H9 (cell line): ENCODE measurements around the gene SH3PXD2B. TPM values are rescaled to one million over a fixed set of nuclear protein-coding genes. Genes with fewer than 3 reads are reported as not detected.
A peak's percentile ranks its signal among the peaks of the same experiment; 100 is the strongest.

ENCODE experiments used
- DNase-seq: peaks from one replicate; pipeline ENCODE4 v3.0.0-alpha.2; 2017
- H2AFZ ChIP-seq: one replicate; pipeline ENCODE4 v1.6.1; 2013; ENCODE audit warnings: mild to moderate bottlenecking, low read length, control low read depth, moderate library complexity
- H2AK5ac ChIP-seq: 2 replicates; pipeline ENCODE4 v1.6.1; 2013; ENCODE audit warnings: low read length, control low read depth, mixed read lengths; ENCODE audit not compliant: insufficient read length
- H2BK120ac ChIP-seq: one replicate; pipeline ENCODE4 v1.6.1; 2013; ENCODE audit warnings: low read depth, mild to moderate bottlenecking, low read length, control low read depth, inconsistent platforms; ENCODE audit not compliant: poor library complexity, severe bottlenecking
- H2BK12ac ChIP-seq: 2 replicates; pipeline ENCODE4 v1.6.1; 2013; ENCODE audit warnings: low read length, control low read depth, mixed read lengths, low read depth; ENCODE audit not compliant: insufficient read length
- H2BK15ac ChIP-seq: 2 replicates; pipeline ENCODE4 v1.6.1; 2013; ENCODE audit warnings: low read depth, low read length, control low read depth
- H2BK20ac ChIP-seq: one replicate; pipeline ENCODE4 v1.6.1; 2013; ENCODE audit warnings: low read depth, mild to moderate bottlenecking, low read length, control low read depth, inconsistent platforms; ENCODE audit not compliant: poor library complexity, severe bottlenecking
- H2BK5ac ChIP-seq: 2 replicates; pipeline ENCODE4 v1.6.1; 2013; ENCODE audit warnings: low read length, control low read depth, mixed read lengths; ENCODE audit not compliant: insufficient read length
- H3K14ac ChIP-seq: 2 replicates; pipeline ENCODE4 v1.6.1; 2013; ENCODE audit warnings: low read length, control low read depth; ENCODE audit not compliant: insufficient read depth
- H3K18ac ChIP-seq: 2 replicates; pipeline ENCODE4 v1.6.1; 2013; ENCODE audit warnings: low read depth, mild to moderate bottlenecking, mixed read lengths, low read length, control low read depth; ENCODE audit not compliant: insufficient read length
- H3K23ac ChIP-seq: 2 replicates; pipeline ENCODE4 v1.6.1; 2013; ENCODE audit warnings: low read length, control low read depth, mixed read lengths, low read depth; ENCODE audit not compliant: insufficient read length
- H3K23me2 ChIP-seq: 2 replicates; pipeline ENCODE4 v1.6.1; 2013; ENCODE audit warnings: low read depth, mild to moderate bottlenecking, mixed read lengths, low read length, control low read depth; ENCODE audit not compliant: insufficient read length, poor library complexity, severe bottlenecking
- H3K27ac ChIP-seq: 2 replicates; pipeline ENCODE4 v1.5.1; 2013; ENCODE audit warnings: low read length, control low read depth, mixed read lengths, low read depth; ENCODE audit not compliant: insufficient read length
- H3K27me3 ChIP-seq: 2 replicates; pipeline ENCODE4 v1.6.1; 2013; ENCODE audit warnings: low read length, control low read depth, inconsistent platforms; ENCODE audit not compliant: insufficient read depth
- H3K4ac ChIP-seq: 2 replicates; pipeline ENCODE4 v1.6.1; 2013; ENCODE audit warnings: low read depth, mild to moderate bottlenecking, control low read depth, inconsistent platforms, low read length, moderate library complexity
- H3K4me1 ChIP-seq: 2 replicates; pipeline ENCODE4 v1.6.1; 2013; ENCODE audit warnings: low read length, control low read depth, inconsistent platforms; ENCODE audit not compliant: insufficient read depth
- H3K4me2 ChIP-seq: 2 replicates; pipeline ENCODE4 v1.6.1; 2013; ENCODE audit warnings: low read length, control low read depth, mixed read lengths; ENCODE audit not compliant: insufficient read length, insufficient read depth
- H3K56ac ChIP-seq: 2 replicates; pipeline ENCODE4 v1.6.1; 2013; ENCODE audit warnings: low read depth, mild to moderate bottlenecking, mixed read lengths, low read length, control low read depth; ENCODE audit not compliant: insufficient read length
- H3K79me1 ChIP-seq: 2 replicates; pipeline ENCODE4 v1.6.1; 2013; ENCODE audit warnings: low read depth, mild to moderate bottlenecking, moderate library complexity, low read length, control low read depth, inconsistent platforms; ENCODE audit not compliant: insufficient read depth, poor library complexity, severe bottlenecking
- H3K79me2 ChIP-seq: 2 replicates; pipeline ENCODE4 v1.6.1; 2013; ENCODE audit warnings: low read length, control low read depth, inconsistent platforms; ENCODE audit not compliant: insufficient read depth
- H3K9ac ChIP-seq: 2 replicates; pipeline ENCODE4 v1.6.1; 2013; ENCODE audit warnings: low read length, control low read depth, mixed read lengths; ENCODE audit not compliant: insufficient read length; ENCODE audit errors: extremely low read depth
- H3K9me3 ChIP-seq: one replicate; pipeline ENCODE4 v1.6.1; 2013; ENCODE audit warnings: low read depth, low read length, inconsistent platforms; ENCODE audit not compliant: control insufficient read depth
- H3T11ph ChIP-seq: one replicate; pipeline ENCODE4 v1.6.1; 2013; ENCODE audit warnings: mild to moderate bottlenecking, low read length, control low read depth, inconsistent platforms
- H4K20me1 ChIP-seq: one replicate; pipeline ENCODE4 v1.6.1; 2013; ENCODE audit not compliant: control insufficient read depth, insufficient read length, insufficient read depth
- H4K5ac ChIP-seq: 2 replicates; pipeline ENCODE4 v1.6.1; 2013; ENCODE audit warnings: low read depth, mild to moderate bottlenecking, mixed read lengths, low read length, control low read depth; ENCODE audit not compliant: insufficient read length
- H4K8ac ChIP-seq: replicated peaks from 2 replicates; pipeline ENCODE4 v1.6.1; 2013; ENCODE audit warnings: low read length, control low read depth, mixed read lengths, low read depth; ENCODE audit not compliant: insufficient read length
- H4K91ac ChIP-seq: 2 replicates; pipeline ENCODE4 v1.6.1; 2013; ENCODE audit warnings: low read depth, mild to moderate bottlenecking, moderate library complexity, mixed read lengths, low read length, control low read depth; ENCODE audit not compliant: insufficient read length
- H3K27ac Mint-ChIP-seq, 3 experiments: 2 replicates in 2 of 3; 3 replicates in 1 of 3; pipeline ENCODE4 v1.8.0; 2020 to 2021; ENCODE audit warnings: mixed read lengths in 3 of 3, mild to moderate bottlenecking in 1 of 3, moderate library complexity in 1 of 3
- H3K27me3 Mint-ChIP-seq: 2 replicates; pipeline ENCODE4 v1.8.0; 2021; ENCODE audit warnings: low read depth, mild to moderate bottlenecking, moderate library complexity, mixed read lengths
- H3K36me3 Mint-ChIP-seq, 3 experiments: 2 replicates in 2 of 3; 3 replicates in 1 of 3; pipeline ENCODE4 v1.8.0; 2020 to 2021; ENCODE audit warnings: low read depth in 3 of 3, mixed read lengths in 3 of 3; ENCODE audit not compliant: insufficient read depth in 1 of 3
- H3K4me1 Mint-ChIP-seq, 2 experiments: 2 replicates each; pipeline ENCODE4 v1.8.0; 2020; ENCODE audit warnings: mixed read lengths in 2 of 2
- H3K4me3 Mint-ChIP-seq, 2 experiments: 2 replicates in 1 of 2; 3 replicates in 1 of 2; pipeline ENCODE4 v1.8.0; 2020 to 2021; ENCODE audit warnings: mild to moderate bottlenecking in 2 of 2, mixed read lengths in 2 of 2, moderate library complexity in 1 of 2
- H3K9me3 Mint-ChIP-seq, 2 experiments: 2 replicates in 1 of 2; 3 replicates in 1 of 2; pipeline ENCODE4 v1.8.0; 2020; ENCODE audit warnings: mild to moderate bottlenecking in 2 of 2, mixed read lengths in 2 of 2, moderate library complexity in 1 of 2
- WGBS: extraction: QIAGEN DNeasy Blood & Tissue Kit; methylation state at CpG from one replicate; pipeline ENCODE4 v1.1.7; 2013; ENCODE audit warnings: missing lambda C conversion rate, low lambda C conversion rate, mixed read lengths; ENCODE audit not compliant: insufficient read length; ENCODE audit errors: extremely low coverage; 5-methylcytosine and 5-hydroxymethylcytosine counted together
- total RNA-seq: library from RNA; stranded (reverse); gene quantifications from 2 replicates; pipeline ENCODE4 v1.2.1, GENCODE V29; 2021
- TF ChIP-seq, protein P1 (sequence below): fragments of 200-600 bp; sonication (generic); conservative IDR thresholded peaks from 3 replicates; pipeline ENCODE4 v1.8.0; 2021; ENCODE audit warnings: antibody characterized with exemption, mild to moderate bottlenecking

Gene SH3PXD2B
- total RNA-seq, 1 experiment from 2014 or later: 49.0 TPM

DNA sequence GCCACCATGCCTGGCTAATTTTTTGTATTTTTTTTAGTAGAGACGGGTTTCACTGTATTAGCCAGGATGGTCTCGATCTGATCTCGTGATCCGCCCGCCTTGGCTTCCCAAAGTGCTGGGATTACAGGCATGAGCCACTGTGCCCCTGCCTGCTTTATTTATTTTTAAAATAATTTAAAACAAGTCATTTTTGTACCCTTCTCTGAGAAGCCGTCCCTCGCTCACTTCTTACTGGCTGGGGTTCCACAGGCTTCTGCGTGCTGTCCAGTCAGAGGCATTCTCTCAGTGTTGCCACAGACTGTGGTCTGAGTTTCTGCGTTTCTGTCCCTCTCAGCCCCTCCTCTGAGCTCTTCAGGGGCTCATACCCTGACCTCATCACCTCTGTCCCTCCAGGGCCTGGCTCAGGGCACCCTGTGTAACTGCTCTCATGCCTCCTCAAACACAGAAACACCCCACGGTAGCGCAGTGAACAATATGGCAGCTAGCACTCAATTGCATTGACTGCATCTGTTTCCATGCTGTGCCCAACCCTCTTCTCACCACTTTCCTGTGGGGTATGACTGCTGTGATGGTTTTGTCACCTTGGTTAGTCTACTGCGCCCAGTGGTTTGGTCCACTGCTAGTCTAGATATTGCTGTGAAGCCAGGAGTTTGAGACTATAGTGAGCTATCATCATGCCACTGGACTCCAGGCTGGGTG lies 44.3 kb upstream of the SH3PXD2B start:
- Histone ChIP-seq H3K56ac (no peak overlapping the region), H3K27me3 (no peaks in the 10 kb centered on the region), H3K9me3 (no peaks in the 10 kb centered on the region), H3K14ac (no peak overlapping the region), H3K4me1 (no peaks in the 10 kb centered on the region), H3K79me2 (no peaks in the 10 kb centered on the region), H2AFZ (no peak overlapping the region), H3K4me2 (no peak overlapping the region), H3K18ac (no peak overlapping the region), H2BK12ac (no peak overlapping the region), H2BK120ac (no peak overlapping the region), H2BK20ac (no peak overlapping the region), H3K79me1 (no peaks in the 10 kb centered on the region), H3T11ph (no peak overlapping the region), H4K8ac (no peak overlapping the region), H3K23ac (no peak overlapping the region), H3K9ac (no peak overlapping the region), H3K23me2 (no peaks in the 10 kb centered on the region), H4K20me1 (no peaks in the 10 kb centered on the region), H2BK15ac (no peak overlapping the region), H2AK5ac (no peak overlapping the region), H3K27ac (no peak overlapping the region), H2BK5ac (no peak overlapping the region), H4K91ac (no peak overlapping the region), H3K4ac (no peak overlapping the region), H4K5ac (no peak overlapping the region)
- peak; percentile 9 for DNase-seq
- WGBS: no CpG with 5 or more reads among the region's 12 CpGs
- Mint-ChIP-seq H3K27ac (no peak overlapping the region; a peak in 1 of 7 replicates), H3K36me3 (no peaks in the 10 kb centered on the region), H3K4me3 (no peak overlapping the region; a peak in 1 of 5 replicates), H3K27me3 (peaks cover 29% of the 10 kb centered on the region), H3K4me1 (peaks cover 0 to 4% of the 10 kb centered on the region in 2 experiments; a peak in 3 of 4 replicates), H3K9me3 (no peaks in the 10 kb centered on the region)
- TF ChIP-seq, protein P1, sequence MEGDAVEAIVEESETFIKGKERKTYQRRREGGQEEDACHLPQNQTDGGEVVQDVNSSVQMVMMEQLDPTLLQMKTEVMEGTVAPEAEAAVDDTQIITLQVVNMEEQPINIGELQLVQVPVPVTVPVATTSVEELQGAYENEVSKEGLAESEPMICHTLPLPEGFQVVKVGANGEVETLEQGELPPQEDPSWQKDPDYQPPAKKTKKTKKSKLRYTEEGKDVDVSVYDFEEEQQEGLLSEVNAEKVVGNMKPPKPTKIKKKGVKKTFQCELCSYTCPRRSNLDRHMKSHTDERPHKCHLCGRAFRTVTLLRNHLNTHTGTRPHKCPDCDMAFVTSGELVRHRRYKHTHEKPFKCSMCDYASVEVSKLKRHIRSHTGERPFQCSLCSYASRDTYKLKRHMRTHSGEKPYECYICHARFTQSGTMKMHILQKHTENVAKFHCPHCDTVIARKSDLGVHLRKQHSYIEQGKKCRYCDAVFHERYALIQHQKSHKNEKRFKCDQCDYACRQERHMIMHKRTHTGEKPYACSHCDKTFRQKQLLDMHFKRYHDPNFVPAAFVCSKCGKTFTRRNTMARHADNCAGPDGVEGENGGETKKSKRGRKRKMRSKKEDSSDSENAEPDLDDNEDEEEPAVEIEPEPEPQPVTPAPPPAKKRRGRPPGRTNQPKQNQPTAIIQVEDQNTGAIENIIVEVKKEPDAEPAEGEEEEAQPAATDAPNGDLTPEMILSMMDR: no peak
